ENCODE data around the gene STIP1.

STIP1 gene

DNA sequence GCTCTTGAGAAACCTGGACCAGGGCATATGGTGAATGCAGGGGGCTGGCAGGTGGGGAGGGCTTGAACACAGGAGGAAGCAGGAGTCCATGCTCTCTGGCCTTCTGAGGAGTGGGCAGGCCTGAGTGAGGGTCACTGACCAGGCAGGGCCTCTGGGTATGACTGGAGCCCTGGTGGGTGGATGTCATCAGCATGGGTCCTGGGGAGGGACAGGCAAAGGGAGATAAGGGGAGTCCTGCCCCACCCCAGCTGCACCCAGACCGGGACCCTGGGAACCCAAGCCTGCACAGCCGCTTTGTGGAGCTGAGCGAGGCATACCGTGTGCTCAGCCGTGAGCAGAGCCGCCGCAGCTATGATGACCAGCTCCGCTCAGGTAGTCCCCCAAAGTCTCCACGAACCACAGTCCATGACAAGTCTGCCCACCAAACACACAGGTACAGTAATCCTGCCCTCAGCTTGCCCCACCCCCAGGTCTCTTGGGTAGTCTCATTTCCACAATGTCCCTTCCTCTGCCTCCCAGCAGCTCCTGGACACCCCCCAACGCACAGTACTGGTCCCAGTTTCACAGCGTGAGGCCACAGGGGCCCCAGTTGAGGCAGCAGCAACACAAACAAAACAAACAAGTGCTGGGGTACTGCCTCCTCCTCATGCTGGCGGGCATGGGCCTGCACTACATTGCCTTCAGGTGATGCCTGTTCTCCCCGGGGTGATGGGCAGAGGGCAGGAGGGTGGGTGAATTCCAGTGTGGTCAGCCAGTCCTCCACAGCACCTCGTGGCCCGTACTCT is 46.4 kb downstream of the STIP1 start:
- Mint-ChIP-seq H3K36me3 (peaks cover 38% of the 10 kb centered on the region), H3K4me1 (peaks cover 45% of the 10 kb centered on the region), H3K9me3 (no peaks in the 10 kb centered on the region), H3K4me3 (peak overlapping the region; percentile 77), H3K27ac (peak overlapping the region; percentile 61)
- ATAC-seq, result no peak
- no peak for DNase-seq (ENCODE audit: low spot score in 2 of 2)

DNA sequence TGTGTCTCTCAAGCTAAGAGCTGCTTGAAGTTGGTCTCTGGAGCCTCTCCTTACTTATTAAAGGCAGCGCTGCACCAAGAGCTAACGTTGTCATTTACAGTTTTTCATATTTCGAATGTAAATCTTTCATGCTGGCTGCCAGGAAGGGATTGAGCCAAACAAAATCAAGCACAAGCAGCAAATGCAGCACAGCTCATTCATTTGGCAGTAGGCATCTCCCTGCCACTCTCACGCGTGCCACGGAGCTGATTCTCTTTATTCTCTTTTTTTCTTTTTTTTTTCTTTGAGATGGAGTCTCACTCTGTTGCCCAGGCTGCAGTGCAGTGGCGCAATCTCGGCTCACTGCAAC is 47.0 kb downstream of the STIP1 start:
- DNase-seq (ENCODE audit: low spot score in 2 of 2) (no peak), ATAC-seq (no peak)
- peak overlapping the region; percentile 61 for H3K27ac Mint-ChIP-seq
- H3K4me1 Mint-ChIP-seq, result peaks cover 40% of the 10 kb centered on the region
- peak overlapping the region; percentile 77 for H3K4me3 Mint-ChIP-seq
- H3K9me3 Mint-ChIP-seq, result no peaks in the 10 kb centered on the region
- peaks cover 43% of the 10 kb centered on the region for H3K36me3 Mint-ChIP-seq

DNA sequence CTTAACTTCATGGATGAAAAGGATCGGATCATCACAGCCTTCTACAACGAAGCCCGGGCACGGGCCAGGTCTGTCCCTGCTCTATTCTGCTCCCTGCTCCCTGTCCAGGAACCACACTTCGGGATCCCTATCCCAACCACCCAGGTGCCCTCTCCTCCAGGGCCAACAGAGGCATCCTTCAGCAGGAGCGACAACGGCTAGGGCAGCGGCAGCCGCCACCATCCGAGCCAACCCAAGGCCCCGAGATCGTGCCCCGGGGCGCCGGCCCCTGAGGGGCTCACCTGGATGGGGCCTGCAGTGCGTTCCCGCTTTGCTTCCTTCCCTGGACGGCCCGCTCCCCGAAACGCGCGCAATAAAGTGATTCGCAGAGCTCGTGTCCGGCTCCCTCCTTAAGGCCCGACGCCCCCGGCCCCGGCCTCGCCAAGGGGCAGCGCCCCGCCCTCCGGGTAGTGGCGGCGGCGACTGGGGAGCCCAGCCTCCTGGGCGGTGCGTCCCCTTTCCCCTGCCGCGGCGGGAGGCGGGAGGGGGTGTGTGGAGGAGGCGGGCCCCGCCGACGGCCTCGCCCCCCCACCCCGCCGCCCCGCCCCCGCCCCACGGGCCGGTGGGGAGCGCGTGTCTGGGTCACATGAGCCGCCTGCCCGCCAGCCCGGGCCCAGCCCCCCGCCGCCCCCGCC is 48.1 kb downstream of the STIP1 start, which contains the start of gene VEGFB:
VEGFB (plus strand) TSS at position 672 of the 674 bp plus-strand sequence. CDS start 250 bp downstream, outside the sequence.
- DNase-seq (ENCODE audit: low spot score in 2 of 2) (peak; percentile 58 to 80), ATAC-seq (peak; percentile 68)
- H3K4me1 Mint-ChIP-seq, result peaks cover 38% of the 10 kb centered on the region
- H3K27ac Mint-ChIP-seq, result peak within 1 kb of the TSS; percentile 73
- H3K36me3 Mint-ChIP-seq, result peaks cover 41% of the 10 kb centered on the region
- peak within 1 kb of the TSS; percentile 81 for H3K4me3 Mint-ChIP-seq
- H3K9me3 Mint-ChIP-seq, result no peaks in the 10 kb centered on the region

DNA sequence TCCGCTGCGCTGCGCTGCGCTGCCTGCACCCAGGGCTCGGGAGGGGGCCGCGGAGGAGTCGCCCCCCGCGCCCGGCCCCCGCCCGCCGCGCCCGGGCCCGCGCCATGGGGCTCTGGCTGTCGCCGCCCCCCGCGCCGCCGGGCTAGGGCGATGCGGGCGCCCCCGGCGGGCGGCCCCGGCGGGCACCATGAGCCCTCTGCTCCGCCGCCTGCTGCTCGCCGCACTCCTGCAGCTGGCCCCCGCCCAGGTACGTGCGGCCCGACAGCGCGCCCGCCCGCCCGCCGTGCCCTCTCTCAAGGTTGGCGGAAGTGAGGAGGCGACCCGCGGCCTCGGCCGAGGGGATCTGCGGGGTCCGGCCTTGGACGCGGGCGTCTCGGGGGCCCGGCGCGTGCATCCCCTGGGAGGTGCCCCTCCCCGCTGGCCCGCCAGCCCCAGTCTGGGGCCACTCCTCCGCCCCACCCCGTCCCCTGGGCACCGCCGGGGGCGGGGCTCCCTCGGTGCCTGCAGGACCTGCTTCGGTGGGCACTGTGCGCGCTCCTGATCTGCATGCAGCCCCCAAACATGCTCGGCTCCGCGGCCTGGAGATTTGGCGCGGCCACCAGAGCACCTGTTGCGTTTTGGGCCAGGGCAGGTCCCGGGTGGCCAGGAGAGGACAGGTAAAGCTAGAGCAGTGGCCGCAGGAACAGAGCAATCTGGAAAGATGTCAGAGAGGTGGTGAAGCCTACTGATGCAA is 48.8 kb downstream of the STIP1 start:
- peak; percentile 68 for ATAC-seq
- DNase-seq (ENCODE audit: low spot score in 2 of 2), result peak; percentile 52 to 78

DNA sequence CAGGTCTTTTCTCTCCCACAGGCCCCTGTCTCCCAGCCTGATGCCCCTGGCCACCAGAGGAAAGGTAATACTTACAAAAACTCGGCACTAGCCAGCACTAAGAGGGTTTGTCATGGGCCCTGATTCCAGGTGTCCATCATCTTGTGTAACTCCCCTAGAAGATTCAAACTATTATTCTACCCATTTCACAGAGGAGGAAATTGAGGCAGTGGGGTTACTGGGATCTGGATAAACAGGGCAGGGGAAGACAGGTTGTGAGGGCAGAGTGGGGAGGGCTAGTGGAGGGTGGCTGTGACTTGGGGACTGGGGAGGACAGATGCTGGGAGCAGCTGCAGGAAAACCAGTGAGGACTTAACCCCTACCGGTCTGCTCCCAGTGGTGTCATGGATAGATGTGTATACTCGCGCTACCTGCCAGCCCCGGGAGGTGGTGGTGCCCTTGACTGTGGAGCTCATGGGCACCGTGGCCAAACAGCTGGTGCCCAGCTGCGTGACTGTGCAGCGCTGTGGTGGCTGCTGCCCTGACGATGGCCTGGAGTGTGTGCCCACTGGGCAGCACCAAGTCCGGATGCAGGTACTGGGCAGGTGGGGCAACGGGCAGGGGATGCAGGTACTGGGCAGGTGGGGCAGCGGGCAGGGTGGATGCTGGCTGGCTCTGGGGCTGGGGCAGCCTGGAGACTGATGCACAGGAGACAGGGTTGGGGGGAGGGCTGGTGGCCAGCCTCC is 49.6 kb downstream of the STIP1 start:
- Mint-ChIP-seq H3K9me3 (no peaks in the 10 kb centered on the region), H3K27ac (peak overlapping the region; percentile 73), H3K36me3 (peaks cover 47% of the 10 kb centered on the region), H3K4me3 (peak overlapping the region; percentile 81), H3K4me1 (peaks cover 38% of the 10 kb centered on the region)
- ATAC-seq, result no peak
- DNase-seq (ENCODE audit: low spot score in 2 of 2), result no peak

More for the DNA sequence above, 48.8 kb downstream of the STIP1 start:
- peak overlapping the region; percentile 81 for H3K4me3 Mint-ChIP-seq
- peaks cover 40% of the 10 kb centered on the region for H3K36me3 Mint-ChIP-seq
- H3K27ac Mint-ChIP-seq, result peak overlapping the region; percentile 73
- peaks cover 34% of the 10 kb centered on the region for H3K4me1 Mint-ChIP-seq
- H3K9me3 Mint-ChIP-seq, result no peaks in the 10 kb centered on the region

DNA sequence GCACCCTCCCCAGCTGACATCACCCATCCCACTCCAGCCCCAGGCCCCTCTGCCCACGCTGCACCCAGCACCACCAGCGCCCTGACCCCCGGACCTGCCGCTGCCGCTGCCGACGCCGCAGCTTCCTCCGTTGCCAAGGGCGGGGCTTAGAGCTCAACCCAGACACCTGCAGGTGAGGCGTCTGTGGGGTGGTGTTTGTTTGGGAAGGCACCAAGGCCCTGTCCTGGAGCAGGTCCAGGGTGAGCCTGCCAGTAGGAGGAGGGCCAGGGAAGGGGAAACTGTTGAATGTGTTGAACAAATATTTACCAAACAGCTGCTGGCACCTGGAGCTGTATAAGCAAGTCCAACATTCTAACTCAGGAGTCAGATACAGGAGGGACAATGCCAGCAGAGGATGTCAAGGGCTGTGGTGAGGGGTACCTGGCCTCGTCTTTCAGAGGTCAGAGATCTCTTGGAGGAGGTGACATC is 51.5 kb downstream of the STIP1 start:
- no peak for ATAC-seq
- Mint-ChIP-seq H3K4me3 (no peak overlapping the region), H3K4me1 (peaks cover 39% of the 10 kb centered on the region), H3K27ac (peak overlapping the region; percentile 68), H3K36me3 (peaks cover 66% of the 10 kb centered on the region), H3K9me3 (no peaks in the 10 kb centered on the region)
- no peak for DNase-seq (ENCODE audit: low spot score in 2 of 2)

DNA sequence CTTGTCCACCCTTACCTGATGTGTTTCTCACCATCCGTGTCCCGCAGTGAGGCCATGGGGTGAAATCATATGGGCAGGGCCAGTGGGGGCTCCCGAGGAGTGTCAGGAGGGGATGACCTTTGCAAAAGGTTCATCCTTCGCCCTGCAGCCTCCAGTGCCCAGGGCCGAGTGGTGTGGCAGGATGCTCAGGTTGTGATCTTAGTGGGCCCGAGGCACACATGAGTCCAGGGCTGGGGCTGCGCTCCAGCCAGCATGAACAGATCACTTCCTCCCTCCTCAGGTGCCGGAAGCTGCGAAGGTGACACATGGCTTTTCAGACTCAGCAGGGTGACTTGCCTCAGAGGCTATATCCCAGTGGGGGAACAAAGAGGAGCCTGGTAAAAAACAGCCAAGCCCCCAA is 52.1 kb downstream of the STIP1 start:
- H3K4me3 Mint-ChIP-seq, result no peak overlapping the region
- H3K4me1 Mint-ChIP-seq, result peaks cover 39% of the 10 kb centered on the region
- H3K27ac Mint-ChIP-seq, result peak overlapping the region; percentile 68
- H3K9me3 Mint-ChIP-seq, result no peaks in the 10 kb centered on the region
- DNase-seq (ENCODE audit: low spot score in 2 of 2), result no peak
- ATAC-seq, result no peak
- H3K36me3 Mint-ChIP-seq, result peaks cover 72% of the 10 kb centered on the region

DNA sequence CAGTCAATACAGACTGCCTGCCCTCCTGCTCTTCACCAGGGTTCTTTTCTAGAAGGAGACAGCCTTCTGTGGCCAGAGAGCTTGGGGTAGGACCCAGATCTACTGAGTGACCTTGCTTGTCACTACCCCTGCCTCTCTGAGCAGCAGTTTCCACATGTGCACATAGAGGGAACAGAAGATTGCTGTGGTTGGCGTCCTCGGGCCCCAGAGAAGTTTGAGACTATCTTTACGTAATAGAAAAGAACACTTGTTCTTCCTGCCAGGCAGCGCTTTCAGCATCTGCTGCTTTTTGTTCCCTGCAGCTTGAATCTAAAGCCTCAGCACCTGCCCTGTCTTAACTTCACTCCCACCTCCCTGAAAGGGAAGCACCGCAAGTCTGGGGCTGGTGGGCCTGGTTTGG is 53.0 kb downstream of the STIP1 start:
- H3K4me3 Mint-ChIP-seq, result no peak overlapping the region
- H3K36me3 Mint-ChIP-seq, result peaks cover 81% of the 10 kb centered on the region
- peak overlapping the region; percentile 68 for H3K27ac Mint-ChIP-seq
- DNase-seq (ENCODE audit: low spot score in 2 of 2), result no peak
- no peaks in the 10 kb centered on the region for H3K9me3 Mint-ChIP-seq
- no peak for ATAC-seq
- peaks cover 48% of the 10 kb centered on the region for H3K4me1 Mint-ChIP-seq

DNA sequence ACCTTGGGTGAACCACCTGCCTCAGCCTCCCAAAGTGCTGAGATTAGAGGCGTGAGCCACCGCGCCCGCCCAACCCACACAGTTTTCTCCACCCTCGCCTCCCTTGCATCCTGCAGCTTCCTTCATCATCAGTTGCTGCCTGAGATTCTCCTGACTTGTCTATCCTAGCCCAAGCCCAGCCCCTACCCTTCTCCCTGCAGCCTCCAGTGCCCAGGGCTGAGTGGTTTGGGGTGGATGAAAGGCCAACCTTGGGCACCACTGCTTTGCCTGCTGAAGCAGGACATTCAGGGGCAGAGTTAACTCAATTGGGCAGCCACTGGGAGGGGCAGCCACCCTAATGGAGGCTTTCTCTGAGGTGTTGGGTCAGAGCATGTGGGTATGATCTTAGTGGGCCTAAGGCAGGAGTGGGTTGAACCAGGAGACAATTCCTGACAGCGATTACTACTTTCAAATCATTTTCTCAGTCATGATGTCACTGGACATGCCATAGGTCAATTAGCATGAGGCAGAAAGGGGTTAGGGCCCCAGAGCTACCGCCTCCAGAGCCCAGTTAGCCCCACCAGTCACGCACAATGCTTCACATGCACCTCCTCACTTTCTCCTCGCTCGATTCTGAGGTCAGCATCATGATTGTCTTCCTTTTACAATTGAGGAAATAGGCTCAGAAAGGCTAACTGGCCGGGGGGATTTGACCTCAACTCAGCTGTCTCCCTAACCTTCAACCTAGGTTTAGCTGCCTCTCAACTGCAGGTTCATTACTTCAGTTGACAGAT is 53.9 kb downstream of the STIP1 start:
- H3K27ac Mint-ChIP-seq, result peak overlapping the region; percentile 95
- H3K9me3 Mint-ChIP-seq, result no peaks in the 10 kb centered on the region
- no peak for DNase-seq (ENCODE audit: low spot score in 2 of 2)
- H3K36me3 Mint-ChIP-seq, result peaks cover 90% of the 10 kb centered on the region
- ATAC-seq, result no peak
- H3K4me3 Mint-ChIP-seq, result peak overlapping the region; percentile 95
- H3K4me1 Mint-ChIP-seq, result peaks cover 49% of the 10 kb centered on the region

DNA sequence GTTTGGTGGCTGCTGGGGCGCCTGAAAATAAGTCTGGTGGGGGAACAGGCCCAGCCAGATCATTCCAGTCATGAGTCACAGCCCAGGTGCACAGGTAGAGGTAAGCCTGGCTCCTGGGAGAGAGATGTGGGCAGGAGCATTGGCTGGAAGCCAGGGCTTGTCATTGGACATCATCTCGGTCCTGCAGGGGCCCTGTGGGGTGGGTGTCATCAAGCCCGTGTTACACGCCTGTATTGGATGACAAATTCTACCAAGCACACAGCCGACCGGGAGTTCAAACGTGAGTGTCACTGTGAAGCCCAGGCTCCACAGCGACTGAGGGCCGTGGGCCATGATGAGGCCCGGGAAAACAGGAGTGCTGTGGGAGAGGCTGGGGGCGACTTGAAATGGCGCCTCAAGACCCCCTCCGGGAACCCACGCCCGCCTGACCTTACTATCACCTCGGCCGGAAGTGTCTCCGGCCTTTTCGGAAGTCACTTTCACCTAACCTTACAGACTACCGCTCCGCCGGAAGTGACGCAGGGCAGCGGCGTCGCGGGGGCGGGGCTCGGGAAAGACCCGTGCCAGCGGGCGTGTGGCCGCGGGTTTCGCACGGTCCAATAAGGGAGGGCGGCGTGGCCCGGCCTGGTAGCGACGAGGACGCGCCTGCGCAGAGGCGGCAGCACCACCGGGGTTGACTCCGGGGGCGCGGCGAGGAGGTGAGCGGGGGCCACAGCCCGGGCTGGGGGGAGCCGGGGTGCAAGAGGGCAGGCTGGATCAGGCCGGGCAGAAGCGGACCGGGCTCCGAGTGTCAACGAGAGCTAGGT is 54.7 kb downstream of the STIP1 start, which contains the start of gene FKBP2:
FKBP2 (plus strand) TSS at position 661 of the 806 bp plus-strand sequence. CDS start 1,293 bp downstream, outside the sequence.
- Mint-ChIP-seq H3K4me3 (peak within 1 kb of the TSS; percentile 95), H3K27ac (peak within 1 kb of the TSS; percentile 95), H3K36me3 (peaks cover 90% of the 10 kb centered on the region), H3K9me3 (no peaks in the 10 kb centered on the region), H3K4me1 (peaks cover 41% of the 10 kb centered on the region)
- ATAC-seq (peak; percentile 75), DNase-seq (ENCODE audit: low spot score in 2 of 2) (peak; percentile 97 to 98)

DNA sequence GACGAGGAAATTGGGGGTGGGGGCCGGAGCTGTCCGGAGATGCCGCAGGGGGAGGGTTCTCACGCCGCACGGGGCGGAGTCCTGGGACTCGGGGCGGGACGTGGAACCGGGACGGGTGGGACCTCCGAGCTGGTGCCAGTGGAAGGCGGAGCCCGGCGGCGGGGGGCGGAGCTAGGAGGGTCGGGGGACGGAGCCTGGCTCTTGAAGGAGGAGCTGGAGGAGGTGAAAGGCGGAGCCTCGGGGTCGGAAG is 55.2 kb downstream of the STIP1 start:
- peak; percentile 85 for ATAC-seq
- Mint-ChIP-seq H3K4me1 (peaks cover 39% of the 10 kb centered on the region), H3K36me3 (peaks cover 90% of the 10 kb centered on the region), H3K4me3 (peak overlapping the region; percentile 95), H3K27ac (peak overlapping the region; percentile 95), H3K9me3 (no peaks in the 10 kb centered on the region)
- DNase-seq (ENCODE audit: low spot score in 2 of 2), result peak; percentile 99 to 100

DNA sequence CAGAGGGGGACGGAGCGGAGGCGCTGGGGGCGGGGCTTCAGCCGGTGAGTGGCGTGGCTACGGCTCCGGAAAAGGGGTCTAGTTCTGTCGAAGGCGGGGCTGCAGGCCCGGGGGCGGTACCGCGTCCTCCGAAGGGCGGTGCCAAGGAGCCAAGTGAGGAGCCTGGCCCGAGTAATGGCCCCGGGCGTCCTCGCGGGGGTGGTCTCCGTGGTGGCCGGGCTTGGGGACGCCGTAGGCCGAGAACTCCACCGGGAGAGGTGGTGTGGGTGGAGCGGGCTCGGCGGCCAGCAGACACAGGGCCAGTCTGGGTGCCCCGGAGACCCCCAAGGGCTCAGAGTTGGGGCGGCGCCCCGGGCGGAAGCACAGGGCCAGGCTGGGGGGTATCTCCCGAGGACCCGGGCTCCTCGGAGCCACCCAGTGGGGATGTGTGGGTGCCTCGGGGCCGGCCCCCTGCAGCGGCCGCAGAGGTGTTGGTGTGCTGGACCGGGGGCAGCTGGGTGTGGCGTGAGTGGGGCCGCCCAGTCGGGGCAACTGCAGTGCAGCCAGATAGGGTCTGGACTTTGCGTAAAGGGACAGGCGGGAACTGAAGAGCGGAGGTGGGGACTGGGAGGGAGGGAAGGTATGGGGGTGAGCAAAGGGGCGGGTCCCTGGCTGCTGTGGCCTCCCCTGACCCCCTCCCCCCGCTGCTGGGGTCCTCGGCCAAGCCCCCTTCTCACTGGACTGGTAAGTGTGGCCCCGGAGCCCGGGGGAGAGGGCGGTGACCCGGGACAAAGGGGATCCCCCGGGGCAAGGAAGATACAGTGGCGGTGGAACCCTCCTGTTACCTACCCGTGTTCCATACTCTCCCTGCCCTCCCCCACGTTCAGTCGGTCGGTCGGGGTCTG is 55.8 kb downstream of the STIP1 start:
- Mint-ChIP-seq H3K4me1 (peaks cover 39% of the 10 kb centered on the region), H3K9me3 (no peaks in the 10 kb centered on the region), H3K4me3 (peak overlapping the region; percentile 95), H3K36me3 (peaks cover 87% of the 10 kb centered on the region), H3K27ac (peak overlapping the region; percentile 95)
- ATAC-seq (peak; percentile 6), DNase-seq (ENCODE audit: low spot score in 2 of 2) (peak in 1 of 2 donors; percentile 33)

Measured in stimulated activated effector memory CD8-positive, alpha-beta T cell treated with anti-CD3 and anti-CD28 coated beads, Interleukin-12 subunit alpha, Interleukin-12 subunit beta, amount 100 ng/mL, for 72 hours (primary cell).